Smooth muscle cell (in vitro differentiated cells): Measurements from ENCODE around the gene OR10H3. TPM values are rescaled to one million over a fixed set of nuclear protein-coding genes. Genes with fewer than 3 reads are reported as not detected.

Source experiments
- DNase-seq: peaks from one replicate; lab custom pipeline; 2025; ENCODE audit not compliant: unreplicated experiment; lab: John Stamatoyannopoulos, UW
- H2AFZ ChIP-seq: fragments of 200-600 bp; sonication (generic); 2 replicates; pipeline ENCODE4 v1.6.0; 2016; ENCODE audit warnings: antibody characterized with exemption, low read depth, mild to moderate bottlenecking
- H3F3A ChIP-seq: fragments of 200-600 bp; sonication (generic); 2 replicates; pipeline ENCODE4 v1.6.0; 2017; ENCODE audit warnings: antibody characterized with exemption, low read depth
- H3K27ac ChIP-seq: fragments of 200-600 bp; sonication (generic); 2 replicates; pipeline ENCODE4 v1.5.1; 2016; ENCODE audit warnings: low read depth, mild to moderate bottlenecking
- H3K27me3 ChIP-seq: fragments of 200-600 bp; sonication (generic); 2 replicates; pipeline ENCODE4 v1.6.1; 2016; ENCODE audit warnings: low read depth, mild to moderate bottlenecking
- H3K36me3 ChIP-seq: fragments of 200-600 bp; sonication (generic); 2 replicates; pipeline ENCODE4 v1.5.1; 2016; ENCODE audit warnings: low read depth
- H3K4me1 ChIP-seq: fragments of 200-600 bp; sonication (generic); 2 replicates; pipeline ENCODE4 v1.5.1; 2016; ENCODE audit warnings: low read depth
- H3K4me2 ChIP-seq: fragments of 200-600 bp; sonication (generic); 2 replicates; pipeline ENCODE4 v1.6.0; 2016; ENCODE audit warnings: mild to moderate bottlenecking
- H3K4me3 ChIP-seq: fragments of 200-600 bp; sonication (generic); 2 replicates; pipeline ENCODE4 v1.5.1; 2016; ENCODE audit warnings: mild to moderate bottlenecking
- H3K79me2 ChIP-seq: fragments of 200-600 bp; sonication (generic); 2 replicates; pipeline ENCODE4 v1.6.0; 2016; ENCODE audit warnings: low read depth, mild to moderate bottlenecking
- H3K9ac ChIP-seq: fragments of 200-600 bp; sonication (generic); 2 replicates; pipeline ENCODE4 v1.6.0; 2016; ENCODE audit warnings: low read depth
- H3K9me3 ChIP-seq: fragments of 200-600 bp; sonication (generic); replicated peaks from 2 replicates; pipeline ENCODE4 v1.5.1; 2016; ENCODE audit warnings: low read depth
- H4K20me1 ChIP-seq: fragments of 200-600 bp; sonication (generic); 2 replicates; pipeline ENCODE4 v1.6.0; 2016; ENCODE audit warnings: low read depth
- WGBS: methylation state at CpG from one replicate; pipeline ENCODE4 v1.1.7; 2016; ENCODE audit warnings: low lambda C conversion rate; 5-methylcytosine and 5-hydroxymethylcytosine counted together
- polyA plus RNA-seq: library from polyadenylated mRNA; unstranded; fragments of >200 nt; fragmentation: Nextera tagmentation; extraction: Ambion mirVana; gene quantifications from 2 replicates; pipeline ENCODE4 v1.2.1, GENCODE V29; 2016
- total RNA-seq: library from RNA; depleted of rRNA; stranded (reverse); fragments of >200 nt; gene quantifications from 2 replicates; pipeline ENCODE4 v1.2.3, GENCODE V29; 2014
- TF ChIP-seq, protein P1 (sequence below): fragments of 200-600 bp; sonication (generic); IDR thresholded peaks from 2 replicates; pipeline ENCODE4 v1.5.1; 2017; ENCODE audit warnings: borderline replicate concordance, mild to moderate bottlenecking, antibody characterized with exemption; ENCODE audit not compliant: insufficient read depth, poor library complexity, severe bottlenecking

The OR10H3 gene
- total and polyA plus RNA-seq, 2 experiments from 2014 or later = not detected

GRCh38 chr19:15702534-15702930, 35.3 kb upstream of the OR10H3 start:
- TF ChIP-seq, protein P1, sequence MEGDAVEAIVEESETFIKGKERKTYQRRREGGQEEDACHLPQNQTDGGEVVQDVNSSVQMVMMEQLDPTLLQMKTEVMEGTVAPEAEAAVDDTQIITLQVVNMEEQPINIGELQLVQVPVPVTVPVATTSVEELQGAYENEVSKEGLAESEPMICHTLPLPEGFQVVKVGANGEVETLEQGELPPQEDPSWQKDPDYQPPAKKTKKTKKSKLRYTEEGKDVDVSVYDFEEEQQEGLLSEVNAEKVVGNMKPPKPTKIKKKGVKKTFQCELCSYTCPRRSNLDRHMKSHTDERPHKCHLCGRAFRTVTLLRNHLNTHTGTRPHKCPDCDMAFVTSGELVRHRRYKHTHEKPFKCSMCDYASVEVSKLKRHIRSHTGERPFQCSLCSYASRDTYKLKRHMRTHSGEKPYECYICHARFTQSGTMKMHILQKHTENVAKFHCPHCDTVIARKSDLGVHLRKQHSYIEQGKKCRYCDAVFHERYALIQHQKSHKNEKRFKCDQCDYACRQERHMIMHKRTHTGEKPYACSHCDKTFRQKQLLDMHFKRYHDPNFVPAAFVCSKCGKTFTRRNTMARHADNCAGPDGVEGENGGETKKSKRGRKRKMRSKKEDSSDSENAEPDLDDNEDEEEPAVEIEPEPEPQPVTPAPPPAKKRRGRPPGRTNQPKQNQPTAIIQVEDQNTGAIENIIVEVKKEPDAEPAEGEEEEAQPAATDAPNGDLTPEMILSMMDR = no peak
- no peaks in the 10 kb centered on the region for H3F3A ChIP-seq
- no peaks in the 10 kb centered on the region for H3K79me2 ChIP-seq
- WGBS = 74% methylated on average over 7 of the region's 7 CpGs
- H4K20me1 ChIP-seq = no peaks in the 10 kb centered on the region
- DNase-seq = no peak
- no peaks in the 10 kb centered on the region for H3K36me3 ChIP-seq
- no peak overlapping the region for H3K27ac ChIP-seq
- H2AFZ ChIP-seq = no peak overlapping the region
- H3K9ac ChIP-seq = no peak overlapping the region
- peaks cover 5% of the 10 kb centered on the region for H3K9me3 ChIP-seq
- H3K27me3 ChIP-seq = no peaks in the 10 kb centered on the region
- no peak overlapping the region for H3K4me2 ChIP-seq
- H3K4me1 ChIP-seq = no peaks in the 10 kb centered on the region
- H3K4me3 ChIP-seq = no peak overlapping the region

DNA sequence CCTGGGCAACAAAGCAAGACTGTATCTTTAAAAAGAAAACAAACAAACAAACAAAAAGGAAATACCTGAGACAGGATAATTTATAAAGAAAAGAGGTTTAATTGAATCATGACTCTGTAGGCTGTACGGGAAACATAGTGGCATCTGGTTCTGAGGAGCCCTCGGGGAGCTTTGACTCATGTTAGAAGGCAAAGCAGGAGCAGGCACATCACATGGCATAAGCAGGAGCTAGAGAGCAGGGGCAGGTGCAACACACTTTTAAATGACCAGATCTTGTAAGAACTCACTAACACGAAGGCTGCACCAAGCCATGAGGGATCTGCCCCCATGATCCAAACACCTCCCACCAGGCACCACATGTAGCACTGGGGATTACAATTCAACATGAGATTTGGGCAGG, 23.1 kb upstream of the OR10H3 start:
- no peak overlapping the region for H3K4me2 ChIP-seq
- no peaks in the 10 kb centered on the region for H3K36me3 ChIP-seq
- no peaks in the 10 kb centered on the region for H3F3A ChIP-seq
- H3K27ac ChIP-seq = no peak overlapping the region
- H3K4me1 ChIP-seq = no peaks in the 10 kb centered on the region
- H3K9me3 ChIP-seq = peaks cover 4% of the 10 kb centered on the region
- H2AFZ ChIP-seq = no peak overlapping the region
- no peaks in the 10 kb centered on the region for H3K79me2 ChIP-seq
- no peaks in the 10 kb centered on the region for H4K20me1 ChIP-seq
- H3K9ac ChIP-seq = no peak overlapping the region
- H3K4me3 ChIP-seq = no peak overlapping the region
- DNase-seq = no peak
- TF ChIP-seq, protein P1 = no peak
- 68% methylated on average over 3 of the region's 3 CpGs for WGBS
- no peaks in the 10 kb centered on the region for H3K27me3 ChIP-seq

GRCh38 chr19:15715642-15716041, 22.1 kb upstream of the OR10H3 start:
- 71% methylated on average over 1 of the region's 1 CpG for WGBS
- no peak overlapping the region for H3K4me2 ChIP-seq

GRCh38 chr19:15717809-15718208, 20.0 kb upstream of the OR10H3 start:
- TF ChIP-seq, protein P1 = no peak
- Histone ChIP-seq H3K27ac (no peak overlapping the region), H4K20me1 (no peaks in the 10 kb centered on the region), H3K9me3 (peaks cover 12% of the 10 kb centered on the region), H3K4me3 (no peak overlapping the region), H3F3A (no peaks in the 10 kb centered on the region), H3K27me3 (no peaks in the 10 kb centered on the region), H3K4me2 (no peak overlapping the region), H3K4me1 (no peaks in the 10 kb centered on the region), H2AFZ (no peak overlapping the region), H3K79me2 (no peaks in the 10 kb centered on the region), H3K9ac (no peak overlapping the region), H3K36me3 (no peaks in the 10 kb centered on the region)
- WGBS = 74% methylated on average over 6 of the region's 6 CpGs
- DNase-seq = no peak

More at GRCh38 chr19:15715642-15716041, 22.1 kb upstream of the OR10H3 start:
- no peak overlapping the region for H3K27ac ChIP-seq
- TF ChIP-seq, protein P1 = no peak
- no peak overlapping the region for H2AFZ ChIP-seq
- H3F3A ChIP-seq = no peaks in the 10 kb centered on the region
- no peak overlapping the region for H3K4me3 ChIP-seq
- no peaks in the 10 kb centered on the region for H4K20me1 ChIP-seq
- no peaks in the 10 kb centered on the region for H3K36me3 ChIP-seq
- no peak for DNase-seq
- peaks cover 8% of the 10 kb centered on the region for H3K9me3 ChIP-seq
- H3K79me2 ChIP-seq = no peaks in the 10 kb centered on the region
- no peaks in the 10 kb centered on the region for H3K4me1 ChIP-seq
- no peak overlapping the region for H3K9ac ChIP-seq
- H3K27me3 ChIP-seq = no peaks in the 10 kb centered on the region
